ENCODE results near the gene KCNQ1. TPM values are rescaled to one million over a fixed set of nuclear protein-coding genes. Genes with fewer than 3 reads are reported as not detected.

KCNQ1 gene
- total RNA-seq, 1 experiment from 2014 or later, result 2.5 TPM

DNA sequence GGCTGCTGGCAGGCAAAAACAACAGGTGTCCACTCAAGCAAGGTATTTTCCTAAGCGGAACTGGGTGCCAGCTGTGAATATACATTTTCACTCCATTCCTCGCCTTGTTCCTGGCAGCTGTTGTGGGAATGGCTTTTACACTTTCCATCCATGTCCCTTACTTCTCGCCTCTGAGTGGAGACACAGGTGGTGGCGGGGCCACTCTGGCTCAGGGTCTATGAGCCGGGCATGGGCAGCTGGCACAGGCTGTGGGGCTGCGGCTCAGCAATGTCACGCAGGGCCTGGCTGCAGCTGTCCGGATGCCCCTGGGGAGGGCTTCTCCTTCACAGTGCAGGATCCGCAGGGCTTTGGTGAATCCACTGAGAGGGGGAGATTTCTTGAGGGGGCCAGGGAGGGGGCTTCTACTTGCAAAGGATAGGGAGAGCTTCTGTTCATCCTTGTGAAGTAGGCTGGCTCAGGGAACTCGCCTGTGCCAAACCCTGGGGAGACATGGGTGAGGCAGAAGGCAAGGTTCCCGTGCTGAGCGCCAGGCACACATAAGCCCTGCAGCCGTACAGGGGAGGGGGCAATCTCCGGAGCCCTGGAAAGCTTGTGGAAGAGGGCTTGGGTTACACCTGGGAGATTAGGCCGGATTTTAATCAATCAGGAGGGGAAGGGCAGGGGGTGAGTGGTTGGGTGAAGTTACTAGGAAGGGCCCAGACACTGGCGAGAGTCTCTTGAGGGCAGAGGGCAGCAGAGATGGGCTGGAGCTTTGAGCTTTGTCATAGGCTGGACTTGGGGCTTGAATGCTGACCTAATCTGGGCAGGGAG lies 209.3 kb downstream of the KCNQ1 start:
- Mint-ChIP-seq H3K4me1 (0 out of 2 replicates have a peak, but pooled peaks cover 4% of the 10 kb centered on the region), H3K27me3 (ENCODE audit: low read depth) (peaks cover 100% of the 10 kb centered on the region; the same call in 1 of the 2 replicates), H3K9me3 (peaks cover 79% of the 10 kb centered on the region), H3K4me3 (no peak overlapping the region), H3K36me3 (peaks cover 85% of the 10 kb centered on the region), H3K27ac (no peak overlapping the region)
- DNase-seq (ENCODE audit: low spot score) (no peak), ATAC-seq (no peak; the same call in 1 of the 2 replicates)
- CTCF ChIA-PET, result interaction anchor here (0.7 to 1.5 kb wide), 4 partner anchors 32 to 238 kb away, joined by 3 to 6 read pairs (median 3); no protein-coding TSS in a partner anchor
- TF ChIP-seq ZNF317 (CRISPR knock-in tag; IDR thresholded peaks at IDR 0.05; ENCODE audit: borderline replicate concordance, low read depth) (no peak), TEAD4 (CRISPR knock-in tag; IDR thresholded peaks at IDR 0.05) (no peak), IRF2 (CRISPR knock-in tag; IDR thresholded peaks at IDR 0.05; ENCODE audit: borderline replicate concordance, low read depth) (no peak), CREB1 (CRISPR knock-in tag; IDR thresholded peaks at IDR 0.05) (no peak), CBFB (CRISPR knock-in tag; IDR thresholded peaks at IDR 0.05; ENCODE audit: low read depth) (no peak), KAT7 (CRISPR knock-in tag; IDR thresholded peaks at IDR 0.05; ENCODE audit: borderline replicate concordance) (no peak)
- TF ChIP-seq, protein P1, sequence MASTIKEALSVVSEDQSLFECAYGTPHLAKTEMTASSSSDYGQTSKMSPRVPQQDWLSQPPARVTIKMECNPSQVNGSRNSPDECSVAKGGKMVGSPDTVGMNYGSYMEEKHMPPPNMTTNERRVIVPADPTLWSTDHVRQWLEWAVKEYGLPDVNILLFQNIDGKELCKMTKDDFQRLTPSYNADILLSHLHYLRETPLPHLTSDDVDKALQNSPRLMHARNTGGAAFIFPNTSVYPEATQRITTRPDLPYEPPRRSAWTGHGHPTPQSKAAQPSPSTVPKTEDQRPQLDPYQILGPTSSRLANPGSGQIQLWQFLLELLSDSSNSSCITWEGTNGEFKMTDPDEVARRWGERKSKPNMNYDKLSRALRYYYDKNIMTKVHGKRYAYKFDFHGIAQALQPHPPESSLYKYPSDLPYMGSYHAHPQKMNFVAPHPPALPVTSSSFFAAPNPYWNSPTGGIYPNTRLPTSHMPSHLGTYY (CRISPR knock-in tag; IDR thresholded peaks at IDR 0.05), result no peak
- TF ChIP-seq, protein P2, sequence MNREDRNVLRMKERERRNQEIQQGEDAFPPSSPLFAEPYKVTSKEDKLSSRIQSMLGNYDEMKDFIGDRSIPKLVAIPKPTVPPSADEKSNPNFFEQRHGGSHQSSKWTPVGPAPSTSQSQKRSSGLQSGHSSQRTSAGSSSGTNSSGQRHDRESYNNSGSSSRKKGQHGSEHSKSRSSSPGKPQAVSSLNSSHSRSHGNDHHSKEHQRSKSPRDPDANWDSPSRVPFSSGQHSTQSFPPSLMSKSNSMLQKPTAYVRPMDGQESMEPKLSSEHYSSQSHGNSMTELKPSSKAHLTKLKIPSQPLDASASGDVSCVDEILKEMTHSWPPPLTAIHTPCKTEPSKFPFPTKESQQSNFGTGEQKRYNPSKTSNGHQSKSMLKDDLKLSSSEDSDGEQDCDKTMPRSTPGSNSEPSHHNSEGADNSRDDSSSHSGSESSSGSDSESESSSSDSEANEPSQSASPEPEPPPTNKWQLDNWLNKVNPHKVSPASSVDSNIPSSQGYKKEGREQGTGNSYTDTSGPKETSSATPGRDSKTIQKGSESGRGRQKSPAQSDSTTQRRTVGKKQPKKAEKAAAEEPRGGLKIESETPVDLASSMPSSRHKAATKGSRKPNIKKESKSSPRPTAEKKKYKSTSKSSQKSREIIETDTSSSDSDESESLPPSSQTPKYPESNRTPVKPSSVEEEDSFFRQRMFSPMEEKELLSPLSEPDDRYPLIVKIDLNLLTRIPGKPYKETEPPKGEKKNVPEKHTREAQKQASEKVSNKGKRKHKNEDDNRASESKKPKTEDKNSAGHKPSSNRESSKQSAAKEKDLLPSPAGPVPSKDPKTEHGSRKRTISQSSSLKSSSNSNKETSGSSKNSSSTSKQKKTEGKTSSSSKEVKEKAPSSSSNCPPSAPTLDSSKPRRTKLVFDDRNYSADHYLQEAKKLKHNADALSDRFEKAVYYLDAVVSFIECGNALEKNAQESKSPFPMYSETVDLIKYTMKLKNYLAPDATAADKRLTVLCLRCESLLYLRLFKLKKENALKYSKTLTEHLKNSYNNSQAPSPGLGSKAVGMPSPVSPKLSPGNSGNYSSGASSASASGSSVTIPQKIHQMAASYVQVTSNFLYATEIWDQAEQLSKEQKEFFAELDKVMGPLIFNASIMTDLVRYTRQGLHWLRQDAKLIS (CRISPR knock-in tag; IDR thresholded peaks at IDR 0.05; ENCODE audit: borderline replicate concordance), result no peak
- TF ChIP-seq, protein P3, sequence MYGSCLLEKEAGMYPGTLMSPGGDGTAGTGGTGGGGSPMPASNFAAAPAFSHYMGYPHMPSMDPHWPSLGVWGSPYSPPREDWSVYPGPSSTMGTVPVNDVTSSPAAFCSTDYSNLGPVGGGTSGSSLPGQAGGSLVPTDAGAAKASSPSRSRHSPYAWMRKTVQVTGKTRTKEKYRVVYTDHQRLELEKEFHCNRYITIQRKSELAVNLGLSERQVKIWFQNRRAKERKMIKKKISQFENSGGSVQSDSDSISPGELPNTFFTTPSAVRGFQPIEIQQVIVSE (CRISPR knock-in tag; IDR thresholded peaks at IDR 0.05; ENCODE audit: borderline replicate concordance), result no peak
- TF ChIP-seq, protein P4, sequence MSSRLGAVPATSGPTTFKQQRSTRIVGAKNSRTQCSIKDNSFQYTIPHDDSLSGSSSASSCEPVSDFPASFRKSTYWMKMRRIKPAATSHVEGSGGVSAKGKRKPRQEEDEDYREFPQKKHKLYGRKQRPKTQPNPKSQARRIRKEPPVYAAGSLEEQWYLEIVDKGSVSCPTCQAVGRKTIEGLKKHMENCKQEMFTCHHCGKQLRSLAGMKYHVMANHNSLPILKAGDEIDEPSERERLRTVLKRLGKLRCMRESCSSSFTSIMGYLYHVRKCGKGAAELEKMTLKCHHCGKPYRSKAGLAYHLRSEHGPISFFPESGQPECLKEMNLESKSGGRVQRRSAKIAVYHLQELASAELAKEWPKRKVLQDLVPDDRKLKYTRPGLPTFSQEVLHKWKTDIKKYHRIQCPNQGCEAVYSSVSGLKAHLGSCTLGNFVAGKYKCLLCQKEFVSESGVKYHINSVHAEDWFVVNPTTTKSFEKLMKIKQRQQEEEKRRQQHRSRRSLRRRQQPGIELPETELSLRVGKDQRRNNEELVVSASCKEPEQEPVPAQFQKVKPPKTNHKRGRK (CRISPR knock-in tag; IDR thresholded peaks at IDR 0.05; ENCODE audit: borderline replicate concordance), result no peak
- TF ChIP-seq, protein P5, sequence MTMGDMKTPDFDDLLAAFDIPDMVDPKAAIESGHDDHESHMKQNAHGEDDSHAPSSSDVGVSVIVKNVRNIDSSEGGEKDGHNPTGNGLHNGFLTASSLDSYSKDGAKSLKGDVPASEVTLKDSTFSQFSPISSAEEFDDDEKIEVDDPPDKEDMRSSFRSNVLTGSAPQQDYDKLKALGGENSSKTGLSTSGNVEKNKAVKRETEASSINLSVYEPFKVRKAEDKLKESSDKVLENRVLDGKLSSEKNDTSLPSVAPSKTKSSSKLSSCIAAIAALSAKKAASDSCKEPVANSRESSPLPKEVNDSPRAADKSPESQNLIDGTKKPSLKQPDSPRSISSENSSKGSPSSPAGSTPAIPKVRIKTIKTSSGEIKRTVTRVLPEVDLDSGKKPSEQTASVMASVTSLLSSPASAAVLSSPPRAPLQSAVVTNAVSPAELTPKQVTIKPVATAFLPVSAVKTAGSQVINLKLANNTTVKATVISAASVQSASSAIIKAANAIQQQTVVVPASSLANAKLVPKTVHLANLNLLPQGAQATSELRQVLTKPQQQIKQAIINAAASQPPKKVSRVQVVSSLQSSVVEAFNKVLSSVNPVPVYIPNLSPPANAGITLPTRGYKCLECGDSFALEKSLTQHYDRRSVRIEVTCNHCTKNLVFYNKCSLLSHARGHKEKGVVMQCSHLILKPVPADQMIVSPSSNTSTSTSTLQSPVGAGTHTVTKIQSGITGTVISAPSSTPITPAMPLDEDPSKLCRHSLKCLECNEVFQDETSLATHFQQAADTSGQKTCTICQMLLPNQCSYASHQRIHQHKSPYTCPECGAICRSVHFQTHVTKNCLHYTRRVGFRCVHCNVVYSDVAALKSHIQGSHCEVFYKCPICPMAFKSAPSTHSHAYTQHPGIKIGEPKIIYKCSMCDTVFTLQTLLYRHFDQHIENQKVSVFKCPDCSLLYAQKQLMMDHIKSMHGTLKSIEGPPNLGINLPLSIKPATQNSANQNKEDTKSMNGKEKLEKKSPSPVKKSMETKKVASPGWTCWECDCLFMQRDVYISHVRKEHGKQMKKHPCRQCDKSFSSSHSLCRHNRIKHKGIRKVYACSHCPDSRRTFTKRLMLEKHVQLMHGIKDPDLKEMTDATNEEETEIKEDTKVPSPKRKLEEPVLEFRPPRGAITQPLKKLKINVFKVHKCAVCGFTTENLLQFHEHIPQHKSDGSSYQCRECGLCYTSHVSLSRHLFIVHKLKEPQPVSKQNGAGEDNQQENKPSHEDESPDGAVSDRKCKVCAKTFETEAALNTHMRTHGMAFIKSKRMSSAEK (CRISPR knock-in tag; IDR thresholded peaks at IDR 0.05; ENCODE audit: borderline replicate concordance), result no peak
- POLR2A ChIA-PET, result no interaction called here

All from WTC11 (cell line).